Chondrocyte (in vitro differentiated cells): Measurements from ENCODE around the gene RAD51B. TPM values are rescaled to one million over a fixed set of nuclear protein-coding genes. Genes with fewer than 3 reads are reported as not detected.
A peak's percentile ranks its signal among the peaks of the same experiment; 100 is the strongest.

Experiments used
- DNase-seq: peaks from one replicate; pipeline ENCODE4 v3.0.0; 2021; ENCODE audit warnings: mixed read lengths, low spot score
- H3K27ac Mint-ChIP-seq: one replicate; pipeline ENCODE4 v1.8.0; 2021; ENCODE audit warnings: mild to moderate bottlenecking, moderate library complexity, mixed read lengths; ENCODE audit not compliant: unreplicated experiment
- H3K27me3 Mint-ChIP-seq: 2 replicates; pipeline ENCODE4 v1.8.0; 2021; ENCODE audit warnings: low read depth, mixed read lengths
- H3K36me3 Mint-ChIP-seq: 2 replicates; pipeline ENCODE4 v1.8.0; 2021; ENCODE audit warnings: low read depth, mixed read lengths
- H3K4me1 Mint-ChIP-seq: 2 replicates; pipeline ENCODE4 v1.8.0; 2021; ENCODE audit warnings: low read depth, mild to moderate bottlenecking, mixed read lengths
- H3K4me3 Mint-ChIP-seq: one replicate; pipeline ENCODE4 v1.8.0; 2021; ENCODE audit warnings: mild to moderate bottlenecking, moderate library complexity, mixed read lengths; ENCODE audit not compliant: unreplicated experiment
- H3K9me3 Mint-ChIP-seq: 2 replicates; pipeline ENCODE4 v1.8.0; 2021; ENCODE audit warnings: low read depth, mixed read lengths
- total RNA-seq: library from RNA; stranded (reverse); gene quantifications from 3 replicates; pipeline ENCODE4 v1.2.1, GENCODE V29; 2021
- TF ChIP-seq, protein P1 (sequence below): fragments of 200-600 bp; sonication (generic); IDR thresholded peaks from 2 replicates; pipeline ENCODE4 v1.5.0; 2021; ENCODE audit warnings: antibody characterized with exemption, mild to moderate bottlenecking, moderate library complexity

Gene RAD51B
- total RNA-seq, 1 donor from 2014 or later, result 8.2 TPM

DNA sequence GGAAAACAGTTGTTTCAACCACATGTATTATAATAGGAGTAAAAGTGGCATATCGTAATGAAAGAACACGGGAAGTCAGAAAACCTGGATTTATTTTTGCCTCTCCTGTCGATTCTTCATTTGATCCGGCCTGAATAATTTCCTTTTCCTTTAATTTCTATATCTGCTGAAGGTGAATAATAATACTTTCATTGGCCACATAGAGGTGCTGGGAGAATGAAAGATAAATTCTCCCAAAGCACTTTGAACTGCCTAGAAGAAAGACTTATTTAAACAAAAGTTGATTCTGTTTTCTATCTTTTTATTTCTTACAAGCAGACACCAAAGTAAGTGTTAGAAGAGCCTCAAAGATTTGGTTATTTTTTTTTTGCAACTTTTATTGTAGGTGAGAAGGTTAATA is 339.1 kb downstream of the RAD51B start:
- Mint-ChIP-seq H3K9me3 (peaks cover 8% of the 10 kb centered on the region), H3K27ac (no peak overlapping the region), H3K4me1 (peaks cover 15% of the 10 kb centered on the region), H3K27me3 (no peaks in the 10 kb centered on the region), H3K36me3 (peaks cover 3% of the 10 kb centered on the region), H3K4me3 (no peak overlapping the region)
- TF ChIP-seq, protein P1, sequence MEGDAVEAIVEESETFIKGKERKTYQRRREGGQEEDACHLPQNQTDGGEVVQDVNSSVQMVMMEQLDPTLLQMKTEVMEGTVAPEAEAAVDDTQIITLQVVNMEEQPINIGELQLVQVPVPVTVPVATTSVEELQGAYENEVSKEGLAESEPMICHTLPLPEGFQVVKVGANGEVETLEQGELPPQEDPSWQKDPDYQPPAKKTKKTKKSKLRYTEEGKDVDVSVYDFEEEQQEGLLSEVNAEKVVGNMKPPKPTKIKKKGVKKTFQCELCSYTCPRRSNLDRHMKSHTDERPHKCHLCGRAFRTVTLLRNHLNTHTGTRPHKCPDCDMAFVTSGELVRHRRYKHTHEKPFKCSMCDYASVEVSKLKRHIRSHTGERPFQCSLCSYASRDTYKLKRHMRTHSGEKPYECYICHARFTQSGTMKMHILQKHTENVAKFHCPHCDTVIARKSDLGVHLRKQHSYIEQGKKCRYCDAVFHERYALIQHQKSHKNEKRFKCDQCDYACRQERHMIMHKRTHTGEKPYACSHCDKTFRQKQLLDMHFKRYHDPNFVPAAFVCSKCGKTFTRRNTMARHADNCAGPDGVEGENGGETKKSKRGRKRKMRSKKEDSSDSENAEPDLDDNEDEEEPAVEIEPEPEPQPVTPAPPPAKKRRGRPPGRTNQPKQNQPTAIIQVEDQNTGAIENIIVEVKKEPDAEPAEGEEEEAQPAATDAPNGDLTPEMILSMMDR, result peak; percentile 57
- DNase-seq, result no peak

DNA sequence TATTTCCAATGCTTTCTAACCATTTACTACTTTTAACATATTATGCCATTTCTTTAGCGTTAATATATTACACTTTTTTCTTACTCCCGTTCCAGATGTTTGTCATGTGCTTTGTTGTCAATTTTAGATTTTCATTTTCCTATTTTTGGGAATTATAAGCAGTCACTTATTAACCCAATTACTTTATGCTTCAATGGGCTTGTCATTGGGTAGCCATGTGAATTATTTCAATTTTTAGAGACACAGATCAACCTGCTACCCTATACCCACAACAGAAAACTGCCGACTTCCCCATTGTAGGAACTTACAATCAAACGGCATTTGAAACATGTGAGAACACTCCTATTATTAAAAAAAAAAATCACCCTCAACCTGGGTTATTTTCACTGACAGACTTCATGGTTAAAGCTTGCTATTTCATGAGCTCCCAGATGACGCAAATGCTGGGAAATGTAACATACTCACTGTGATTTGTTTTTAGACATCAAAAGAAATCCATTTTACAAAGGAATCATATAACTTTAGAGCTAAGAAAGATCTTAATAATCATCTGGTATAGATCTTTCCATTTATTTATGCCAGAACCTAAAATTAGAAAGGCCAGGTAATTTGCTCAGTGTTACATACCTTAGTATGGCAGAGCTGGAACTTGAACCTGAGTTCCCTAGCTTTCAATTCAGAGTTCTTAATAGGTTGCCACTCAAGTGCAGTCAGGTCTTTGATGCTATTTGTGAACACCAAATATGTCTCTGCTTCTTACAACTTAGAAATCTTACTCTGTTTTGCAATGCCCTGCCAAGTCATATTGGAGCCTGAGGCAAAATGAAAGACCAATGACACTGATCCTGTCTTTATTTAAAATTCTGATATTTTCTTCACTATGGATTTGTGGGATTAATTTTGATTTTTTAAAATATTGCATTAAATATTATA is 340.4 kb downstream of the RAD51B start:
- Mint-ChIP-seq H3K4me3 (no peak overlapping the region), H3K4me1 (peaks cover 17% of the 10 kb centered on the region), H3K36me3 (no peaks in the 10 kb centered on the region), H3K27ac (no peak overlapping the region), H3K27me3 (no peaks in the 10 kb centered on the region), H3K9me3 (no peaks in the 10 kb centered on the region)
- DNase-seq, result no peak
- TF ChIP-seq, protein P1, result no peak

DNA sequence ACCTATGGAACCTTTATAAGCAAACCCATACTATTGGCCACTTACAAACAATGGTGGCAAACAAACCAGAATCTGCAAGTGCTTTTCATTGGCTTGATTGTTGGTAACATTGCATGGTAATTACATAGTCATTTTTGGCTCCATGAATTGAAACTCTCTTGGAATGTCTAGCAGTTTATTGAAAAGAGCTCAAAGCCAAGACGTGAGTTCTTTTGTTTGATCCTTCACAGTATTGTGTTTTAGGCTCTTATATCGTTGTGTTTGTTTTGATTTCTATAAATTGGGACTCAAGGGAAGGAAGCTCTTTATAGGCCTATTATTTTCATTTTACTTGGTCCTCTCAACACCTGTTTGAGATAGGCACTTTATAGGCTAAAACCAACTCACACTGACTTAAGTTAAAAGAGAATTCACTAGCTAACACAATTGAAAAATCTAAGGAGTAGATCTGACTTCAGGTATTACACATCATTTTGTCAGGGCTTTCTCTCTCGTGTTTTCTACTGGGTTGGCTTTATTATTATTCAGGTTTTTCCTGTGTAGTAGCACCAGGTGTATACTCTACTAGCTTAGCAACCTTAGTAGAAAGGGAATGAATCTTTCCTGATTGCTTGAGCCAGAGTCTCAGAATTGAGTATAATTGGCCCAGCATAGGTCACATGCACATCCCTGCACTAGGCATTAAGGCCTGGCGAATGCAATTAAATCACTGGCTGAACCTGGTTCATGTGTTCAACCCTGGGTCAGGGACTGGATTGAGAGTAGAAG is 341.4 kb downstream of the RAD51B start:
- no peak overlapping the region for H3K4me3 Mint-ChIP-seq
- no peaks in the 10 kb centered on the region for H3K36me3 Mint-ChIP-seq
- DNase-seq, result no peak
- no peaks in the 10 kb centered on the region for H3K27me3 Mint-ChIP-seq
- H3K9me3 Mint-ChIP-seq, result no peaks in the 10 kb centered on the region
- H3K27ac Mint-ChIP-seq, result no peak overlapping the region
- H3K4me1 Mint-ChIP-seq, result peaks cover 21% of the 10 kb centered on the region
- TF ChIP-seq, protein P1, result no peak

DNA sequence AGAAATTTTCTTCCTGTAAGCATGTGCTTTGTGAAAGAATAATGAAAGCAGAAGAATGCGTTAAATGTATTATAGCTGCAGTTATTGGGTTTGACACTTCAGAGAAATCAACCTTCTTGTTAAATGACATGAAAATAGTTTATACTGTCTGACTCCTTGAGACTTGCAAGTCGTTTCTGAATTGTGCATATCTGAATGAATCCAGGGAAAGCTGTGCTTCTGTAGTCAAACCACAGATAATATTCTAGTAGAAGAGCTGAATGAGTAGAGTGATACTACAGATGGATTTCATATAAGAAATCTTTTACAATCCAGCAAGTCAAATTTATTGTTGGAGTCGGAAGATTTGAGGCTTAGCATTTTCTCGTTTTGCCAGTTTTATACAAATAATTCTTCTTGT is 343.3 kb downstream of the RAD51B start:
- Mint-ChIP-seq H3K9me3 (no peaks in the 10 kb centered on the region), H3K27ac (no peak overlapping the region), H3K36me3 (no peaks in the 10 kb centered on the region), H3K4me3 (no peak overlapping the region), H3K27me3 (no peaks in the 10 kb centered on the region), H3K4me1 (peaks cover 17% of the 10 kb centered on the region)
- TF ChIP-seq, protein P1, result no peak
- DNase-seq, result no peak

DNA sequence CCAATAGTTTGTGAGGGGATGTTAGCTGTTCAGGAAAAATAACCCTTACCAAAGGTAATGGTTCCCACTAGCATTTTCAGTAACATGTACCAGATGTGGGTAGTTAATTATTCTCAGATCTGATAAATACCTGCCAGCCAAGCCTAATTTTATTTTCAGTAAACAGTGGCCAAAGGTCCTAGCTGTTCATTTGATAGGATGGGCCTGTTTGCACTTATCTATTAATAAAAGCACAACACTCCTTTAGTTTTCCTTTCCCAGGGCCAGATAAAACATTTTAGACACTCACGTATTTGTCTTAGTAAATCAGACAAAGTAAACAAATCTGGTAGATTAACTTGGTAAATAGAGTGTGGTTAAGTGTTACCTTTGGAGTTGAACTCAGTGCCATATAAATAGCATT is 345.1 kb downstream of the RAD51B start:
- Mint-ChIP-seq H3K4me3 (no peak overlapping the region), H3K27ac (no peak overlapping the region), H3K9me3 (no peaks in the 10 kb centered on the region), H3K27me3 (no peaks in the 10 kb centered on the region), H3K4me1 (peaks cover 13% of the 10 kb centered on the region), H3K36me3 (no peaks in the 10 kb centered on the region)
- TF ChIP-seq, protein P1, result no peak
- no peak for DNase-seq
